Liver (tissue), 3 donors: ENCODE results near the gene PRKN.

ENCODE experiments used
- ATF3 ChIP-seq: IDR thresholded peaks from 2 replicates; pipeline ENCODE4 v1.6.1; 2016; ENCODE audit warnings: antibody characterized with exemption
- CTCF ChIP-seq: fragments of 150-350 bp; IDR thresholded peaks from 2 replicates; pipeline ENCODE4 v1.5.1; 2017; ENCODE audit warnings: improper control_type of control experiment, low read depth, low read length; ENCODE audit not compliant: missing input control
- EGR1 ChIP-seq, 2 donors: IDR thresholded peaks; 2 replicates each; pipeline ENCODE4 v1.6.1; 2016 to 2018; ENCODE audit warnings: antibody characterized with exemption in 2 of 2, low read depth in 2 of 2
- FOXA1 ChIP-seq: IDR thresholded peaks from 2 replicates; pipeline ENCODE4 v1.6.1; 2016; ENCODE audit warnings: antibody characterized with exemption
- GABPA ChIP-seq, 2 donors: IDR thresholded peaks in 1 of 2; conservative IDR thresholded peaks in 1 of 2; 2 replicates each; pipeline ENCODE4 v1.6.1; 2016; ENCODE audit warnings: antibody characterized with exemption in 2 of 2, mild to moderate bottlenecking in 1 of 2, moderate library complexity in 1 of 2
- MAX ChIP-seq: IDR thresholded peaks from 2 replicates; pipeline ENCODE4 v1.6.1; 2016; ENCODE audit warnings: antibody characterized with exemption
- NR2F2 ChIP-seq: IDR thresholded peaks from 2 replicates; pipeline ENCODE4 v1.6.1; 2016; ENCODE audit warnings: antibody characterized with exemption
- RAD21 ChIP-seq, 2 donors: IDR thresholded peaks; 2 replicates each; pipeline ENCODE4 v1.6.1; 2016; ENCODE audit warnings: antibody characterized with exemption in 2 of 2, mild to moderate bottlenecking in 2 of 2
- REST ChIP-seq: IDR thresholded peaks from 2 replicates; pipeline ENCODE4 v1.6.1; 2016; ENCODE audit warnings: antibody characterized with exemption, mild to moderate bottlenecking
- SP1 ChIP-seq: IDR thresholded peaks from 2 replicates; pipeline ENCODE4 v1.6.1; 2018; ENCODE audit warnings: antibody characterized with exemption, mild to moderate bottlenecking
- TAF1 ChIP-seq: conservative IDR thresholded peaks from 2 replicates; pipeline ENCODE4 v1.6.1; 2016; ENCODE audit warnings: antibody characterized with exemption, mild to moderate bottlenecking
- YY1 ChIP-seq: IDR thresholded peaks from 2 replicates; pipeline ENCODE4 v1.6.1; 2016; ENCODE audit warnings: antibody characterized with exemption, mild to moderate bottlenecking
- donor health status: healthy.
- donor health status: healthy.

GRCh38 chr6:161546632-161547031 lies 1180.9 kb downstream of the PRKN start:
- TF ChIP-seq CTCF (no peak), EGR1 (IDR thresholded peaks at IDR 0.05; ENCODE audit: low read depth in 2 of 2) (no peak), FOXA1 (no peak), GABPA (IDR thresholded peaks at IDR 0.05 in 1 of 2, conservative IDR thresholded peaks at IDR 0.05 in 1 of 2) (no peak), NR2F2 (no peak), ATF3 (no peak), RAD21 (IDR thresholded peaks at IDR 0.05) (no peak), TAF1 (no peak), MAX (no peak), SP1 (no peak), REST (no peak), YY1 (no peak)
